WTC11 (cell line): Measurements from ENCODE around the gene PHAF1. TPM values are rescaled to one million over a fixed set of nuclear protein-coding genes. Genes with fewer than 3 reads are reported as not detected.

ENCODE experiments used
- ARID4B ChIP-seq: sonication (generic); formaldehyde crosslinking; IDR thresholded peaks from 2 replicates; pipeline ENCODE4 v1.8.0; 2023; ENCODE audit warnings: missing genetic modification reagents, mild to moderate bottlenecking, borderline replicate concordance
- CBFB ChIP-seq: sonication (generic); formaldehyde crosslinking; IDR thresholded peaks from 2 replicates; pipeline ENCODE4 v1.8.1; 2022; ENCODE audit warnings: mild to moderate bottlenecking, low read depth, missing genetic modification reagents
- CREB1 ChIP-seq: sonication (generic); formaldehyde crosslinking; IDR thresholded peaks from 2 replicates; pipeline ENCODE4 v1.8.0; 2023; ENCODE audit warnings: mild to moderate bottlenecking, missing genetic modification reagents
- E2F4 ChIP-seq: sonication (generic); formaldehyde crosslinking; IDR thresholded peaks from 2 replicates; pipeline ENCODE4 v1.8.1; 2022; ENCODE audit warnings: low read depth, mild to moderate bottlenecking, moderate library complexity, missing genetic modification reagents, borderline replicate concordance
- E2F5 ChIP-seq: sonication (generic); formaldehyde crosslinking; IDR thresholded peaks from 2 replicates; pipeline ENCODE4 v1.8.1; 2022; ENCODE audit warnings: mild to moderate bottlenecking, moderate library complexity, missing genetic modification reagents
- EMX1 ChIP-seq: fragments of 250-450 bp; sonication (Bioruptor Pico); IDR thresholded peaks from 2 replicates; pipeline ENCODE4 v1.8.0; 2021; ENCODE audit warnings: mild to moderate bottlenecking
- ERG ChIP-seq: fragments of 250-450 bp; sonication (Bioruptor Pico); IDR thresholded peaks from 2 replicates; pipeline ENCODE4 v1.8.0; 2021; ENCODE audit warnings: mild to moderate bottlenecking
- ESRRA ChIP-seq: sonication (generic); formaldehyde crosslinking; IDR thresholded peaks from 2 replicates; pipeline ENCODE4 v1.8.1; 2022; ENCODE audit warnings: mild to moderate bottlenecking, missing genetic modification reagents, borderline replicate concordance
- GABPB1 ChIP-seq: sonication (generic); formaldehyde crosslinking; IDR thresholded peaks from 2 replicates; pipeline ENCODE4 v1.8.1; 2023; ENCODE audit warnings: mild to moderate bottlenecking, missing genetic modification reagents
- GRHL2 ChIP-seq: fragments of 250-450 bp; sonication (Bioruptor Pico); IDR thresholded peaks from 2 replicates; pipeline ENCODE4 v1.8.0; 2022; ENCODE audit warnings: mild to moderate bottlenecking, moderate library complexity; ENCODE audit not compliant: insufficient replicate concordance, severe bottlenecking
- JAZF1 ChIP-seq: fragments of 250-450 bp; sonication (Bioruptor Pico); IDR thresholded peaks from 2 replicates; pipeline ENCODE4 v1.9.0; 2021; ENCODE audit warnings: moderate library complexity, mild to moderate bottlenecking, inconsistent platforms
- JUN ChIP-seq: sonication (generic); formaldehyde crosslinking; IDR thresholded peaks from 2 replicates; pipeline ENCODE4 v1.8.0; 2023; ENCODE audit warnings: mild to moderate bottlenecking, missing genetic modification reagents
- MAX ChIP-seq: sonication (generic); formaldehyde crosslinking; IDR thresholded peaks from 2 replicates; pipeline ENCODE4 v1.8.0; 2022; ENCODE audit warnings: mild to moderate bottlenecking, missing genetic modification reagents
- MYBL2 ChIP-seq: sonication (generic); formaldehyde crosslinking; IDR thresholded peaks from 2 replicates; pipeline ENCODE4 v1.8.1; 2023; ENCODE audit warnings: mild to moderate bottlenecking, moderate library complexity, missing genetic modification reagents
- NFATC4 ChIP-seq: fragments of 250-450 bp; sonication (Bioruptor Pico); IDR thresholded peaks from 2 replicates; pipeline ENCODE4 v1.9.0; 2021; ENCODE audit warnings: mild to moderate bottlenecking
- NFE2L1 ChIP-seq: sonication (generic); formaldehyde crosslinking; IDR thresholded peaks from 2 replicates; pipeline ENCODE4 v1.8.1; 2023; ENCODE audit warnings: missing genetic modification reagents
- PREB ChIP-seq: sonication (generic); formaldehyde crosslinking; IDR thresholded peaks from 2 replicates; pipeline ENCODE4 v1.8.1; 2022; ENCODE audit warnings: mild to moderate bottlenecking, missing genetic modification reagents, moderate library complexity, borderline replicate concordance
- STAT6 ChIP-seq: sonication (generic); formaldehyde crosslinking; conservative IDR thresholded peaks from 2 replicates; pipeline ENCODE4 v1.8.1; 2023; ENCODE audit warnings: mild to moderate bottlenecking, low read depth, missing genetic modification reagents, moderate library complexity
- TEAD4 ChIP-seq: sonication (generic); formaldehyde crosslinking; IDR thresholded peaks from 2 replicates; pipeline ENCODE4 v1.8.0; 2022; ENCODE audit warnings: mild to moderate bottlenecking, missing genetic modification reagents
- TP53 ChIP-seq: sonication (generic); formaldehyde crosslinking; IDR thresholded peaks from 2 replicates; pipeline ENCODE4 v1.8.1; 2023; ENCODE audit warnings: mild to moderate bottlenecking, missing genetic modification reagents
- USF1 ChIP-seq: sonication (generic); formaldehyde crosslinking; IDR thresholded peaks from 2 replicates; pipeline ENCODE4 v1.8.0; 2022; ENCODE audit warnings: mild to moderate bottlenecking, missing genetic modification reagents
- USF2 ChIP-seq: sonication (generic); formaldehyde crosslinking; IDR thresholded peaks from 2 replicates; pipeline ENCODE4 v1.8.1; 2023; ENCODE audit warnings: mild to moderate bottlenecking, missing genetic modification reagents, moderate library complexity
- ZNF138 ChIP-seq: sonication (generic); formaldehyde crosslinking; conservative IDR thresholded peaks from 2 replicates; pipeline ENCODE4 v1.8.1; 2022; ENCODE audit warnings: mild to moderate bottlenecking, moderate library complexity, missing genetic modification reagents
- ZNF219 ChIP-seq: sonication (generic); formaldehyde crosslinking; IDR thresholded peaks from 2 replicates; pipeline ENCODE4 v1.8.0; 2023; ENCODE audit warnings: missing genetic modification reagents, mild to moderate bottlenecking, borderline replicate concordance
- ZNF232 ChIP-seq: sonication (generic); formaldehyde crosslinking; IDR thresholded peaks from 2 replicates; pipeline ENCODE4 v1.8.0; 2022; ENCODE audit warnings: mild to moderate bottlenecking, missing genetic modification reagents
- ZNF671 ChIP-seq: fragments of 250-450 bp; sonication (Bioruptor Pico); IDR thresholded peaks from 2 replicates; pipeline ENCODE4 v1.8.0; 2021; ENCODE audit warnings: mild to moderate bottlenecking
- total RNA-seq: library from RNA; stranded (reverse); gene quantifications from 3 replicates; pipeline ENCODE4 v1.2.3, GENCODE V29; 2021

Gene PHAF1
- total RNA-seq, 1 experiment from 2014 or later: 18.8 TPM

GRCh38 chr16:67150833-67151396 is 41.2 kb downstream of the PHAF1 start, which contains the start of gene B3GNT9 (continued):
- TF ChIP-seq ARID4B (CRISPR knock-in tag): peak; percentile 62; the same call in 1 of the 2 replicates
- no peak for TF ChIP-seq E2F4
- 0 out of 2 replicates have a peak, but pooled peaks have one; percentile 44 for TF ChIP-seq NFE2L1 (CRISPR knock-in tag)
- TF ChIP-seq PREB (CRISPR knock-in tag): 0 out of 2 replicates have a peak, but pooled peaks have one; percentile 18
- TF ChIP-seq JAZF1 (CRISPR knock-in tag): no peak
- TF ChIP-seq JUN (CRISPR knock-in tag): no peak
- TF ChIP-seq TP53: peak; percentile 19; the same call in 1 of the 2 replicates
- TF ChIP-seq NFATC4 (CRISPR knock-in tag): no peak
- TF ChIP-seq MAX (CRISPR knock-in tag): peak; percentile 75
- TF ChIP-seq ZNF671: no peak
- no peak for TF ChIP-seq ZNF138 (CRISPR knock-in tag)
- no peak for TF ChIP-seq STAT6
- peak; percentile 96 for TF ChIP-seq USF2 (CRISPR knock-in tag)
- TF ChIP-seq E2F5 (CRISPR knock-in tag): no peak; the same call in 1 of the 2 replicates
- TF ChIP-seq GRHL2 (CRISPR knock-in tag): no peak
- no peak for TF ChIP-seq EMX1
- TF ChIP-seq ZNF219: 0 out of 2 replicates have a peak, but pooled peaks have one; percentile 0
- no peak for TF ChIP-seq ERG
- no peak for TF ChIP-seq CBFB (CRISPR knock-in tag)
- no peak for TF ChIP-seq MYBL2
- TF ChIP-seq ZNF232 (CRISPR knock-in tag): no peak
- 0 out of 2 replicates have a peak, but pooled peaks have one; percentile 23 for TF ChIP-seq GABPB1 (CRISPR knock-in tag)
- TF ChIP-seq TEAD4 (CRISPR knock-in tag): no peak
- 0 out of 2 replicates have a peak, but pooled peaks have one; percentile 22 for TF ChIP-seq CREB1 (CRISPR knock-in tag)
- peak; percentile 96 for TF ChIP-seq USF1 (CRISPR knock-in tag)
- 0 out of 2 replicates have a peak, but pooled peaks have one; percentile 68 for TF ChIP-seq ESRRA (CRISPR knock-in tag)
